DOHH2 (cell line): ENCODE results near the gene TREM1.

ENCODE experiments used
- H3F3A ChIP-seq: fragments of 200-600 bp; sonication (generic), shearing (Covaris generic); 2 replicates; pipeline ENCODE4 v1.6.0; 2016; ENCODE audit warnings: antibody characterized with exemption, mild to moderate bottlenecking; ENCODE audit not compliant: control insufficient read depth, insufficient read depth
- H3K27ac ChIP-seq: fragments of 200-600 bp; sonication (generic); 2 replicates; pipeline ENCODE4 v1.5.1; 2014; ENCODE audit warnings: low read depth, mild to moderate bottlenecking, low read length, moderate library complexity
- H3K27me3 ChIP-seq: fragments of 200-600 bp; sonication (generic); 2 replicates; pipeline ENCODE4 v1.6.1; 2014; ENCODE audit warnings: mild to moderate bottlenecking, low read length, mixed read lengths; ENCODE audit not compliant: control insufficient read depth
- H3K36me3 ChIP-seq: fragments of 200-600 bp; sonication (generic); 2 replicates; pipeline ENCODE4 v1.6.1; 2014; ENCODE audit warnings: mild to moderate bottlenecking, low read length, moderate library complexity, mixed read lengths; ENCODE audit not compliant: control insufficient read depth
- H3K4me1 ChIP-seq: fragments of 200-600 bp; sonication (generic); 2 replicates; pipeline ENCODE4 v1.6.1; 2014; ENCODE audit warnings: mild to moderate bottlenecking, low read length, mixed read lengths; ENCODE audit not compliant: control insufficient read depth
- H3K4me2 ChIP-seq: fragments of 200-600 bp; sonication (generic); 2 replicates; pipeline ENCODE4 v1.6.0; 2014; ENCODE audit warnings: mild to moderate bottlenecking, low read length, moderate library complexity
- H3K4me3 ChIP-seq: fragments of 200-600 bp; sonication (generic); 2 replicates; pipeline ENCODE4 v1.5.1; 2014; ENCODE audit warnings: mild to moderate bottlenecking, low read length, mixed read lengths
- H3K79me2 ChIP-seq: fragments of 200-600 bp; sonication (generic); 2 replicates; pipeline ENCODE4 v1.6.1; 2014; ENCODE audit warnings: mild to moderate bottlenecking, low read length, mixed read lengths; ENCODE audit not compliant: control insufficient read depth
- H3K9me2 ChIP-seq: fragments of 200-600 bp; sonication (generic); replicated peaks from 2 replicates; pipeline ENCODE4 v1.6.1; 2014; ENCODE audit warnings: mild to moderate bottlenecking, low read length, mixed read lengths; ENCODE audit not compliant: control insufficient read depth
- H3K9me3 ChIP-seq: fragments of 200-600 bp; sonication (generic); 2 replicates; pipeline ENCODE4 v1.6.1; 2014; ENCODE audit warnings: antibody characterized with exemption, low read length, mixed read lengths; ENCODE audit not compliant: control insufficient read depth, insufficient read depth
- H4K20me1 ChIP-seq: fragments of 200-600 bp; sonication (generic); 2 replicates; pipeline ENCODE4 v1.6.0; 2014; ENCODE audit warnings: low read depth, mild to moderate bottlenecking, antibody characterized with exemption, low read length, moderate library complexity; ENCODE audit not compliant: control insufficient read depth, insufficient read depth
- CTCF ChIP-seq: fragments of 200-600 bp; sonication (generic); IDR thresholded peaks from one replicate; pipeline ENCODE4 v1.5.1; 2014; ENCODE audit warnings: antibody characterized with exemption, mild to moderate bottlenecking, low read depth, low read length; ENCODE audit not compliant: poor library complexity, severe bottlenecking
- EZH2phosphoT487 ChIP-seq: fragments of 200-600 bp; sonication (generic); IDR thresholded peaks from 2 replicates; pipeline ENCODE4 v1.6.1; 2017; ENCODE audit warnings: borderline replicate concordance, mild to moderate bottlenecking, antibody characterized with exemption, low read length, moderate library complexity, mixed read lengths

The TREM1 gene

DNA sequence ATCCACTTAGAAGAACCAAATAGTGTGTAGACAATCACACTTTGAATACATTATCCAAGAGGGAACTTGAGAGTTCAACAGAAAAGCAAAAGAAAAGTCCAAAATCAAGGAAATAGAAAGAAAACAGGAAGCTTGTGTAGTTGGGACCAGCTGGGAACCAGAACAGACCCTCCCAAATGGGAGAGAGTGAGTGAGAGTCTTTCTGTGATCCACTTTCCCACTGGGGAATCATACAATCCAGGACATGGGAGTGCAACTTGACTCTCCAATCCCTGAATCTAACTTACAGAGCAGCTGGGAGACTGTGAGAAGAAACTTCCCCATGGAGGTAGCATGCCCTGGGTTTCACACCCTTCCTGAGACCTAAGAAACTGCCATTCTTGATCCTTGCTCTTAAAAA lies 31.4 kb downstream of the TREM1 start:
- Histone ChIP-seq H3K27ac (no peak overlapping the region), H3K4me1 (no peaks in the 10 kb centered on the region), H3K4me3 (no peak overlapping the region), H4K20me1 (no peaks in the 10 kb centered on the region), H3F3A (no peaks in the 10 kb centered on the region), H3K9me3 (no peaks in the 10 kb centered on the region), H3K27me3 (peaks cover 8% of the 10 kb centered on the region; the same call in 1 of the 2 replicates), H3K79me2 (no peaks in the 10 kb centered on the region), H3K9me2 (no peaks in the 10 kb centered on the region), H3K36me3 (no peaks in the 10 kb centered on the region), H3K4me2 (no peak overlapping the region)
- TF ChIP-seq CTCF (no peak), EZH2phosphoT487 (no peak)

DNA sequence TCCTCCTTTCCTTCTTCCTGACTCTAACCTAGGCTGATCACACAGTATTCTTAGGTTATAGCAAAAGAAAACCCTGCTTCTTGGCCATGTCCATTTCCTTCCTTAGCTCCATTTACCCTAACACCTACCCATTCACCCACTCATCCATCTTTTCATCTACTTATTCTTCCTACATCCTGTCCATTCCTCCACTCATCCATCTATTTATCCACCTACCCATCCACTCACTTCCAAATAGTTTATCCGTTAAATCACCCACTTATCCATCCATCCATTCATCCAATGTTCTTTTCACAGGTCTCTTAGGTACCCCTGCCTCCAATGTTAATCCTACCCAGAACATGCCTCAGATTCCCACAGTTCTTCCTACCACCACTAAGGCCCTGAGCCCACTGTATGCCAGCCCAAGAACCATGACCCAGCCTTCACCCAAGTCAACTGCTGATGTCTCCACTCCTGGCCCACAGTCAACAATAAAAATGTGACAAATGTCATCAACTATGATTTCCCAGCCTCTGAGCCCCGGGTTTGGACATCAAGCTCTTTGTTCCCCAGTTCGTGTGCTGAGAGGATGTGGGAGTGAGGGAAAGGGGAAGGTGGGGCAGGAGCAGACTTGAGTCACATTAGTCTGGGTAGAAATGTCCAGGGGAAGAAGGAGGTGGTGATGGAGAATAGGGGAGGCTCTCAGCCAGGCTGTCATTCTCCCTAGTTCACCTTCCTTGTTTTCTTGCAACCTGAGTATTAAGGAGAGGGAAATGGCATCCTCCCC lies 33.9 kb downstream of the TREM1 start:
- H3K9me2 ChIP-seq, result no peaks in the 10 kb centered on the region
- H3K27me3 ChIP-seq, result peaks cover 12% of the 10 kb centered on the region; the same call in 1 of the 2 replicates
- H3K36me3 ChIP-seq, result no peaks in the 10 kb centered on the region
- H3K79me2 ChIP-seq, result no peaks in the 10 kb centered on the region
- no peaks in the 10 kb centered on the region for H3K9me3 ChIP-seq
- no peaks in the 10 kb centered on the region for H3K4me1 ChIP-seq
- H3K27ac ChIP-seq, result no peak overlapping the region
- no peaks in the 10 kb centered on the region for H4K20me1 ChIP-seq
- no peak for TF ChIP-seq CTCF
- no peak for TF ChIP-seq EZH2phosphoT487
- no peak overlapping the region for H3K4me2 ChIP-seq
- no peaks in the 10 kb centered on the region for H3F3A ChIP-seq
- no peak overlapping the region for H3K4me3 ChIP-seq

DNA sequence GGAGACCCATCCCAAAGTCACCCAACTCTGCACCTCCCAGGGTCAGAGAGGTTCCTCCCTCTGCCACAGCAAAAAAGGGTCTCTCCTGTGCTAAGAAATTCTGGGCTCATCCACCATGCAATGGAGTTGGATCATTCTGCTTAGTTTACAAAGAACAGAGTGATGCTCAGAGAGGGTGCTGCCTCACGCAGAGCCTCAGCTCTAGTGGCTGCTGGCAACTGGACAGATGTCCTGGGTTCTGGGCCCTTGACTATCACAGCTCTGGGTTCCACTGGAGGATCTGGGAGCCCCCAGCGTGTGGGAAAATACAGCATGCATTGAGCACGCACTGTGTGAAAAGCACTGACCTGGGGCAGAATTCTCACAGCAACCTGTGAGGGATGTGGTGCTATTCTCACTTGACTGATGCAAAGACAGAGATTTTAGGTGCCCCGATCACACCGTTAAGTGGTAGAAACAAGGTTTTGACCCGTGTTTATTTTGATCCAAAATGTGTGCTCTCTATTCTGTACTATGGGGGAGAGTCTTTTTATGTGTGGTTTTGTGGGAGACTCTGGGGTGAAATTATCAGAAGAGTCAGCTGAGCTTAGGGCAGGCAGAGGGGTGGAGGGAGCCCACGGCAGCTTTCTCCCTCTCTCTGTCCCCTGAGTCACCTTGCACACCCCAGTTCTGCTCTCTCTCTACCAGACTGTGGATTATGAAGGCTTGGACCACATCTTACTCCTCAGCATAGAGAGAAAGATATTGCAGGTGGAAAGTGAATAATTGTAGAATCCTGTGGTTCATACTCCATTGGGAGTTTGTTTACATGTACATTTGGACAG lies 38.4 kb downstream of the TREM1 start:
- peaks cover 10% of the 10 kb centered on the region; the same call in 1 of the 2 replicates for H3K27me3 ChIP-seq
- H3K4me2 ChIP-seq, result no peak overlapping the region
- no peaks in the 10 kb centered on the region for H3K9me2 ChIP-seq
- H3K4me1 ChIP-seq, result no peaks in the 10 kb centered on the region
- H3K36me3 ChIP-seq, result no peaks in the 10 kb centered on the region
- TF ChIP-seq CTCF (no peak), EZH2phosphoT487 (no peak)
- no peak overlapping the region for H3K27ac ChIP-seq
- H3K4me3 ChIP-seq, result no peak overlapping the region
- H3K79me2 ChIP-seq, result no peaks in the 10 kb centered on the region
- H3F3A ChIP-seq, result no peaks in the 10 kb centered on the region
- no peaks in the 10 kb centered on the region for H3K9me3 ChIP-seq
- H4K20me1 ChIP-seq, result no peaks in the 10 kb centered on the region
